Natural killer cell (primary cell): Measurements from ENCODE around the gene IFI35. TPM values are rescaled to one million over a fixed set of nuclear protein-coding genes. Genes with fewer than 3 reads are reported as not detected.

Source experiments
- ATAC-seq, 3 donors: fragments of 150-1000 bp in 2 of 3; fragments of 200-7000 bp in 1 of 3; cut with Tn5 transposase; 1 replicate in 1 of 3; 2 replicates in 2 of 3; pipeline ENCODE4 v1.10.0; 2021; ENCODE audit warnings: mild to moderate bottlenecking in 2 of 3, moderate library complexity in 2 of 3
- DNase-seq, 2 donors: peaks; one replicate each; pipeline versions ENCODE4 v3.0.0 to v3.0.0-alpha.2; 2013 to 2021; ENCODE audit warnings: mixed read lengths in 1 of 2
- H3K27ac ChIP-seq: one replicate; pipeline ENCODE4 v1.5.1; 2013; ENCODE audit warnings: mild to moderate bottlenecking, low read length
- H3K27me3 ChIP-seq: one replicate; pipeline ENCODE4 v1.6.1; 2013; ENCODE audit warnings: low read length; ENCODE audit not compliant: control insufficient read depth, insufficient read depth
- H3K36me3 ChIP-seq: one replicate; pipeline ENCODE4 v1.6.1; 2013; ENCODE audit warnings: low read length; ENCODE audit not compliant: control insufficient read depth, insufficient read depth
- H3K4me1 ChIP-seq: one replicate; pipeline ENCODE4 v1.6.1; 2013; ENCODE audit warnings: low read length; ENCODE audit not compliant: control insufficient read depth, insufficient read depth
- H3K4me3 ChIP-seq: one replicate; pipeline ENCODE4 v1.5.1; 2013; ENCODE audit warnings: low read length
- H3K9me3 ChIP-seq: one replicate; pipeline ENCODE4 v1.6.1; 2013; ENCODE audit warnings: low read length; ENCODE audit not compliant: control insufficient read depth, insufficient read depth
- H3K27ac Mint-ChIP-seq, 2 donors: one replicate each; pipeline ENCODE4 v1.8.0; 2022; ENCODE audit warnings: mild to moderate bottlenecking in 2 of 2, mixed read lengths in 2 of 2, moderate library complexity in 1 of 2
- H3K27me3 Mint-ChIP-seq, 2 donors: one replicate each; pipeline ENCODE4 v1.8.0; 2022; ENCODE audit warnings: low read depth in 2 of 2, mixed read lengths in 2 of 2
- H3K36me3 Mint-ChIP-seq: one replicate; pipeline ENCODE4 v1.8.0; 2022; ENCODE audit warnings: mixed read lengths
- H3K4me1 Mint-ChIP-seq, 2 donors: one replicate each; pipeline ENCODE4 v1.8.0; 2022; ENCODE audit warnings: mixed read lengths in 2 of 2
- H3K4me3 Mint-ChIP-seq: one replicate; pipeline ENCODE4 v1.8.0; 2022; ENCODE audit warnings: mild to moderate bottlenecking, moderate library complexity, mixed read lengths
- H3K9me3 Mint-ChIP-seq, 2 donors: one replicate each; pipeline ENCODE4 v1.8.0; 2022; ENCODE audit warnings: mixed read lengths in 2 of 2
- CTCF ChIP-seq: fragments of 200-600 bp; IDR thresholded peaks from one replicate; pipeline ENCODE4 v1.8.0; 2022; ENCODE audit warnings: antibody characterized with exemption
- WGBS: methylation state at CpG from one replicate; pipeline ENCODE4 v1.1.7; 2013; ENCODE audit warnings: missing lambda C conversion rate; ENCODE audit not compliant: insufficient coverage; 5-methylcytosine and 5-hydroxymethylcytosine counted together
- intact Hi-C: fragments of 100-400 bp; cut with micrococcal nuclease; formaldehyde crosslinking; loops from one replicate; pipeline ENCODE4 v1.14.2; 2022
- total RNA-seq, 4 donors: library from RNA; stranded (reverse); fragments of 120-200 nt in 1 of 4; gene quantifications; one replicate each; pipeline versions ENCODE4 v1.2.3 to v1.2.4, GENCODE V29; 2013 to 2022

The IFI35 gene
- total RNA-seq, 3 donors from 2014 or later (not counting 1 experiment from before 2014, with no cell fraction given): 50.0 to 66.8 (median 59.4) TPM

- no peaks in the 10 kb centered on the region for H3K9me3 Mint-ChIP-seq
- H3K4me3 Mint-ChIP-seq: no peak overlapping the region
- WGBS: 95% methylated on average over 2 of the region's 2 CpGs
- no peaks in the 10 kb centered on the region for H3K36me3 ChIP-seq
- intact Hi-C loops: no loop called here
- H3K36me3 Mint-ChIP-seq: no peaks in the 10 kb centered on the region
- DNase-seq (no peak), ATAC-seq (no peak)
- no peaks in the 10 kb centered on the region for H3K4me1 Mint-ChIP-seq
- H3K27ac Mint-ChIP-seq: no peak overlapping the region
- no peaks in the 10 kb centered on the region for H3K4me1 ChIP-seq
- no peak for TF ChIP-seq CTCF
- H3K4me3 ChIP-seq: no peak overlapping the region
- no peak overlapping the region for H3K27ac ChIP-seq
- H3K9me3 ChIP-seq: no peaks in the 10 kb centered on the region
- no peaks in the 10 kb centered on the region for H3K27me3 Mint-ChIP-seq
- no peaks in the 10 kb centered on the region for H3K27me3 ChIP-seq
These were observed 33.1 kb downstream of the IFI35 start for GRCh38 chr17:43039646-43040045.

- DNase-seq: no peak
- Histone ChIP-seq H3K27me3 (no peaks in the 10 kb centered on the region), H3K36me3 (no peaks in the 10 kb centered on the region), H3K4me1 (no peaks in the 10 kb centered on the region), H3K27ac (no peak overlapping the region), H3K4me3 (no peak overlapping the region), H3K9me3 (no peaks in the 10 kb centered on the region)
- H3K27ac Mint-ChIP-seq: no peak overlapping the region
- TF ChIP-seq CTCF: no peak
- H3K4me1 Mint-ChIP-seq: no peaks in the 10 kb centered on the region
- H3K27me3 Mint-ChIP-seq: no peaks in the 10 kb centered on the region
- intact Hi-C loops: no loop called here
- H3K9me3 Mint-ChIP-seq: no peaks in the 10 kb centered on the region
- WGBS: 92% methylated on average over 2 of the region's 2 CpGs
- no peaks in the 10 kb centered on the region for H3K36me3 Mint-ChIP-seq
- no peak for ATAC-seq
- H3K4me3 Mint-ChIP-seq: no peak overlapping the region
These were observed 34.1 kb downstream of the IFI35 start for GRCh38 chr17:43040655-43041054.

- intact Hi-C loops: no loop called here
- Histone ChIP-seq H3K4me3 (no peak overlapping the region), H3K9me3 (no peaks in the 10 kb centered on the region), H3K27ac (no peak overlapping the region), H3K27me3 (no peaks in the 10 kb centered on the region), H3K36me3 (no peaks in the 10 kb centered on the region), H3K4me1 (no peaks in the 10 kb centered on the region)
- no peaks in the 10 kb centered on the region for H3K9me3 Mint-ChIP-seq
- ATAC-seq (no peak), DNase-seq (no peak)
- H3K27me3 Mint-ChIP-seq: no peaks in the 10 kb centered on the region
- H3K4me3 Mint-ChIP-seq: no peak overlapping the region
- peak overlapping the region in 1 of 2 donors; percentile 5 for H3K27ac Mint-ChIP-seq
- H3K36me3 Mint-ChIP-seq: no peaks in the 10 kb centered on the region
- WGBS: 94% methylated on average over 5 of the region's 5 CpGs
- no peak for TF ChIP-seq CTCF
- no peaks in the 10 kb centered on the region for H3K4me1 Mint-ChIP-seq
These were observed 35.5 kb downstream of the IFI35 start for GRCh38 chr17:43042025-43042628.

GRCh38 chr17:43043307-43043706, 36.7 kb downstream of the IFI35 start:
- H3K4me1 ChIP-seq: no peaks in the 10 kb centered on the region
- Mint-ChIP-seq H3K9me3 (no peaks in the 10 kb centered on the region), H3K4me3 (no peak overlapping the region), H3K4me1 (no peaks in the 10 kb centered on the region), H3K27ac (peak overlapping the region in 1 of 2 donors; percentile 7), H3K36me3 (no peaks in the 10 kb centered on the region), H3K27me3 (no peaks in the 10 kb centered on the region)
- no peak for TF ChIP-seq CTCF
- intact Hi-C loops: no loop called here
- H3K36me3 ChIP-seq: no peaks in the 10 kb centered on the region
- H3K4me3 ChIP-seq: no peak overlapping the region
- H3K27me3 ChIP-seq: no peaks in the 10 kb centered on the region
- H3K9me3 ChIP-seq: no peaks in the 10 kb centered on the region
- no peak overlapping the region for H3K27ac ChIP-seq
- DNase-seq (no peak), ATAC-seq (no peak)
